GM18868 (cell line): ENCODE measurements around the gene F10.

ENCODE experiments used
- ATAC-seq: cut with Tn5 transposase; IDR thresholded peaks from one replicate; pipeline ENCODE4 v1.9.1; 2021; ENCODE audit warnings: mild to moderate bottlenecking, moderate library complexity; ENCODE audit not compliant: unreplicated experiment

The F10 gene

GRCh38 chr13:113086031-113086750, 36.4 kb upstream of the F10 start:
- ATAC-seq, result no peak

- ATAC-seq, result no peak
These were observed 35.3 kb upstream of the F10 start for GRCh38 chr13:113086991-113087922.

GRCh38 chr13:113087923-113088690, 34.5 kb upstream of the F10 start:
- no peak for ATAC-seq

- no peak for ATAC-seq
These were observed 33.9 kb upstream of the F10 start for GRCh38 chr13:113088691-113089020.

GRCh38 chr13:113089693-113090414, 32.7 kb upstream of the F10 start:
- ATAC-seq, result no peak

- ATAC-seq, result no peak
These were observed 32.2 kb upstream of the F10 start for GRCh38 chr13:113090415-113090770.

GRCh38 chr13:113090806-113091205, 31.8 kb upstream of the F10 start:
- ATAC-seq, result no peak

- no peak for ATAC-seq
These were observed 31.3 kb upstream of the F10 start for GRCh38 chr13:113091211-113091771.

- ATAC-seq, result no peak
These were observed 30.5 kb upstream of the F10 start for GRCh38 chr13:113091891-113092775.

- ATAC-seq, result no peak
These were observed 29.6 kb upstream of the F10 start for GRCh38 chr13:113092776-113093579.

- no peak for ATAC-seq
These were observed 28.8 kb upstream of the F10 start for GRCh38 chr13:113093580-113094409.

- ATAC-seq, result no peak
These were observed 28.2 kb upstream of the F10 start for GRCh38 chr13:113094410-113094800.

GRCh38 chr13:113095146-113096051, 27.2 kb upstream of the F10 start:
- ATAC-seq, result no peak

- ATAC-seq, result no peak
These were observed 26.4 kb upstream of the F10 start for GRCh38 chr13:113096052-113096744.

GRCh38 chr13:113096745-113097305, 25.8 kb upstream of the F10 start:
- no peak for ATAC-seq

- no peak for ATAC-seq
These were observed 24.9 kb upstream of the F10 start for GRCh38 chr13:113097651-113098050.
